Measurements from ENCODE around the gene KRTAP12-4. TPM values are rescaled to one million over a fixed set of nuclear protein-coding genes. Genes with fewer than 3 reads are reported as not detected.

KRTAP12-4 gene
- not detected for total RNA-seq

DNA sequence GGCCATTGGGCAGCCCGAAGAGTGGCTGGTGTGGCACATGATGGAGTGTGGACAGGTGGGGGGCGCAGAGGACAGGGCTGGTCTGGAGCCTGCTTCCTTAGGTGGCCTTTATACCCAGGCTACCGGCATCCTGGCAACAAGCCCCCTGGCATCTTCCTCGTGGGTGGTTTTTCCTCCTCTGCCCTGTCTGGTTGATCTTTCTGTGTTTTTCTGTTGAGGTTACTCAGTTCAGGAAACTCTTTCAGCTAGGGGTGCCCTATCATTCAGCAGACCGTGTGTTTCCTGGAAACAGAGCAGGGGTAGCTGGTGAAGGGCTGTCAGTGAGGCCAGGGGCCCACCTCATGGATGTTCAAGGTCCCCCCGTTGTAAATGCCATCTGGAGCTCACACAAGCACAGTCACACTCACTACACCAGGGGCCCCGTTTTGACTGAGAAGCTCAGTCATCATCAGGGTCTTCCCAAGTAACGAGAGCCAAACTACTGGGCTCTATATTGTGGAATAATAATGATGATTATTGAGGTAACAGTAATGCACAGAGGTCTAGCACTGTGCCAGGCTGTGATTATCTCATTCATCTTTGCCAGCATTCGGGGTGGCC lies at the start of gene KRTAP12-4:
Gene KRTAP12-4 (minus strand): TSS at position 84 of the 600 bp plus-strand sequence. CDS start 45 bp downstream, at position 39.
- Histone ChIP-seq H3K27me3 (ENCODE audit: control insufficient read depth in 3 of 3, insufficient read depth in 3 of 3, low read length in 3 of 3) (peaks cover 8 to 27% (median 25%) of the 10 kb centered on the region in 3 donors), H3K4me1 (ENCODE audit: control insufficient read depth in 3 of 3, insufficient read depth in 3 of 3, low read length in 3 of 3) (no peaks in the 10 kb centered on the region), H3K27ac (ENCODE audit: low read depth, low read length) (no peak within 1 kb of the TSS), H3K36me3 (ENCODE audit: control insufficient read depth in 3 of 3, insufficient read depth in 3 of 3, low read length in 3 of 3) (no peaks in the 10 kb centered on the region), H3K9ac (ENCODE audit: low read depth in 1 of 3, low read length in 3 of 3) (no peak within 1 kb of the TSS), H3K9me3 (ENCODE audit: control insufficient read depth in 3 of 3, low read length in 3 of 3) (no peaks in the 10 kb centered on the region), H3K4me3 (ENCODE audit: low read length in 3 of 3) (no peak within 1 kb of the TSS)

- H3K9me3 ChIP-seq (ENCODE audit: control insufficient read depth in 3 of 3, low read length in 3 of 3) = no peaks in the 10 kb centered on the region
- no peak overlapping the region for H3K27ac ChIP-seq (ENCODE audit: low read depth, low read length)
- H3K27me3 ChIP-seq (ENCODE audit: control insufficient read depth in 3 of 3, insufficient read depth in 3 of 3, low read length in 3 of 3) = peaks cover 78 to 84% (median 84%) of the 10 kb centered on the region in 3 donors
- H3K36me3 ChIP-seq (ENCODE audit: control insufficient read depth in 3 of 3, insufficient read depth in 3 of 3, low read length in 3 of 3) = no peaks in the 10 kb centered on the region
- H3K9ac ChIP-seq (ENCODE audit: low read depth in 1 of 3, low read length in 3 of 3) = no peak overlapping the region
- no peak overlapping the region for H3K4me3 ChIP-seq (ENCODE audit: low read length in 3 of 3)
- H3K4me1 ChIP-seq (ENCODE audit: control insufficient read depth in 3 of 3, insufficient read depth in 3 of 3, low read length in 3 of 3) = no peaks in the 10 kb centered on the region
These were observed 49.5 kb upstream of the KRTAP12-4 start for GRCh38 chr21:44703731-44704635.

GRCh38 chr21:44702973-44703730 lies 48.7 kb upstream of the KRTAP12-4 start:
- Histone ChIP-seq H3K27ac (ENCODE audit: low read depth, low read length) (no peak overlapping the region), H3K27me3 (ENCODE audit: control insufficient read depth in 3 of 3, insufficient read depth in 3 of 3, low read length in 3 of 3) (peaks cover 76 to 81% (median 79%) of the 10 kb centered on the region in 3 donors), H3K9ac (ENCODE audit: low read depth in 1 of 3, low read length in 3 of 3) (no peak overlapping the region), H3K4me3 (ENCODE audit: low read length in 3 of 3) (no peak overlapping the region), H3K4me1 (ENCODE audit: control insufficient read depth in 3 of 3, insufficient read depth in 3 of 3, low read length in 3 of 3) (no peaks in the 10 kb centered on the region), H3K9me3 (ENCODE audit: control insufficient read depth in 3 of 3, low read length in 3 of 3) (no peaks in the 10 kb centered on the region), H3K36me3 (ENCODE audit: control insufficient read depth in 3 of 3, insufficient read depth in 3 of 3, low read length in 3 of 3) (no peaks in the 10 kb centered on the region)

DNA sequence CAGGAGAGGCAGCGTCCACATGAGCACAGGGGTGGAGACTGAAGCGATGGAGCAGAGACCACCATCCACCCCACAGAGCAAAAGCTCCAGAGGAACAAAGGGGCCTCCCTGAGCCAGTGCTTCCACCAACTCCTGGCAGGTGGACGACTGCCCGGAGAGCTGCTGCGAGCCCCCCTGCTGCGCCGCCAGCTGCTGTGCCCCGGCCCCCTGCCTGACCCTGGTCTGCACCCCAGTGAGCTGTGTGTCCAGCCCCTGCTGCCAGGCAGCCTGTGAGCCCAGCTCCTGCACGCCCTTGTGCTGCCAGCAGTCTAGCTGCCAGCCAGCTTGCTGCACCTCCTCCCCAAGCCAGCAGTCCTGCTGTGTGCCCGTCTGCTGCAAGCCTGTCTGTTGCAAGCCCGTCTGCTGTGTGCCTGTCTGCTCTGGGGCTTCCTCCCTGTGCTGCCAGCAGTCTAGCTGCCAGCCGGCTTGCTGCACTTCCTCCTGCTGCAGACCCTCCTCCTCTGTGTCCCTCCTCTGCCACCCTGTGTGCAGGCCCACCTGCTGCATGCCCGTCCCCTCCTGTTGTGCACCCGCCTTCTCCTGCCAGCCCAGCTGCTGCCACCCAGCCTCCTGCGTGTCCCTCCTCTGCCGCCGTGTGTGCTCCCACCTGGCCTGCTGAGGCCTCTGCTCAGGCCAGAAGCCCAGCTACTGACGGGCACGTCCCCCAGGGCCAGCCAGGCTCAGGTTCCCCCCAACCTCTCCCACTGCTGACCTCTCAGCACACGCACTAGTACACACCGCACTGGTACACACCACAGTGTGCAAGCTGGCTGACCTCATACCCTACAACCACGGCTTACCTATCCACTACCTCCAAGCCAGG lies 47.9 kb upstream of the KRTAP12-4 start:
- no peaks in the 10 kb centered on the region for H3K4me1 ChIP-seq (ENCODE audit: control insufficient read depth in 3 of 3, insufficient read depth in 3 of 3, low read length in 3 of 3)
- H3K27me3 ChIP-seq (ENCODE audit: control insufficient read depth in 3 of 3, insufficient read depth in 3 of 3, low read length in 3 of 3) = peaks cover 79 to 82% (median 81%) of the 10 kb centered on the region in 3 donors
- H3K9ac ChIP-seq (ENCODE audit: low read depth in 1 of 3, low read length in 3 of 3) = no peak overlapping the region

GRCh38 chr21:44701541-44701940 lies 47.1 kb upstream of the KRTAP12-4 start:
- H3K9ac ChIP-seq (ENCODE audit: low read depth in 1 of 3, low read length in 3 of 3) = no peak overlapping the region
- no peak overlapping the region for H3K27ac ChIP-seq (ENCODE audit: low read depth, low read length)
- H3K36me3 ChIP-seq (ENCODE audit: control insufficient read depth in 3 of 3, insufficient read depth in 3 of 3, low read length in 3 of 3) = no peaks in the 10 kb centered on the region
- no peaks in the 10 kb centered on the region for H3K4me1 ChIP-seq (ENCODE audit: control insufficient read depth in 3 of 3, insufficient read depth in 3 of 3, low read length in 3 of 3)
- no peaks in the 10 kb centered on the region for H3K9me3 ChIP-seq (ENCODE audit: control insufficient read depth in 3 of 3, low read length in 3 of 3)
- H3K4me3 ChIP-seq (ENCODE audit: low read length in 3 of 3) = no peak overlapping the region
- peaks cover 77 to 82% (median 79%) of the 10 kb centered on the region in 3 donors for H3K27me3 ChIP-seq (ENCODE audit: control insufficient read depth in 3 of 3, insufficient read depth in 3 of 3, low read length in 3 of 3)

More for the DNA sequence above, 47.9 kb upstream of the KRTAP12-4 start:
- Histone ChIP-seq H3K27ac (ENCODE audit: low read depth, low read length) (no peak overlapping the region), H3K4me3 (ENCODE audit: low read length in 3 of 3) (no peak overlapping the region), H3K9me3 (ENCODE audit: control insufficient read depth in 3 of 3, low read length in 3 of 3) (no peaks in the 10 kb centered on the region), H3K36me3 (ENCODE audit: control insufficient read depth in 3 of 3, insufficient read depth in 3 of 3, low read length in 3 of 3) (no peaks in the 10 kb centered on the region)

- no peaks in the 10 kb centered on the region for H3K9me3 ChIP-seq (ENCODE audit: control insufficient read depth in 3 of 3, low read length in 3 of 3)
- H3K9ac ChIP-seq (ENCODE audit: low read depth in 1 of 3, low read length in 3 of 3) = no peak overlapping the region
- H3K4me3 ChIP-seq (ENCODE audit: low read length in 3 of 3) = no peak overlapping the region
- H3K36me3 ChIP-seq (ENCODE audit: control insufficient read depth in 3 of 3, insufficient read depth in 3 of 3, low read length in 3 of 3) = no peaks in the 10 kb centered on the region
- H3K4me1 ChIP-seq (ENCODE audit: control insufficient read depth in 3 of 3, insufficient read depth in 3 of 3, low read length in 3 of 3) = no peaks in the 10 kb centered on the region
- peaks cover 72 to 77% (median 75%) of the 10 kb centered on the region in 3 donors for H3K27me3 ChIP-seq (ENCODE audit: control insufficient read depth in 3 of 3, insufficient read depth in 3 of 3, low read length in 3 of 3)
- H3K27ac ChIP-seq (ENCODE audit: low read depth, low read length) = no peak overlapping the region
These were observed 46.6 kb upstream of the KRTAP12-4 start for GRCh38 chr21:44701023-44701400.

DNA sequence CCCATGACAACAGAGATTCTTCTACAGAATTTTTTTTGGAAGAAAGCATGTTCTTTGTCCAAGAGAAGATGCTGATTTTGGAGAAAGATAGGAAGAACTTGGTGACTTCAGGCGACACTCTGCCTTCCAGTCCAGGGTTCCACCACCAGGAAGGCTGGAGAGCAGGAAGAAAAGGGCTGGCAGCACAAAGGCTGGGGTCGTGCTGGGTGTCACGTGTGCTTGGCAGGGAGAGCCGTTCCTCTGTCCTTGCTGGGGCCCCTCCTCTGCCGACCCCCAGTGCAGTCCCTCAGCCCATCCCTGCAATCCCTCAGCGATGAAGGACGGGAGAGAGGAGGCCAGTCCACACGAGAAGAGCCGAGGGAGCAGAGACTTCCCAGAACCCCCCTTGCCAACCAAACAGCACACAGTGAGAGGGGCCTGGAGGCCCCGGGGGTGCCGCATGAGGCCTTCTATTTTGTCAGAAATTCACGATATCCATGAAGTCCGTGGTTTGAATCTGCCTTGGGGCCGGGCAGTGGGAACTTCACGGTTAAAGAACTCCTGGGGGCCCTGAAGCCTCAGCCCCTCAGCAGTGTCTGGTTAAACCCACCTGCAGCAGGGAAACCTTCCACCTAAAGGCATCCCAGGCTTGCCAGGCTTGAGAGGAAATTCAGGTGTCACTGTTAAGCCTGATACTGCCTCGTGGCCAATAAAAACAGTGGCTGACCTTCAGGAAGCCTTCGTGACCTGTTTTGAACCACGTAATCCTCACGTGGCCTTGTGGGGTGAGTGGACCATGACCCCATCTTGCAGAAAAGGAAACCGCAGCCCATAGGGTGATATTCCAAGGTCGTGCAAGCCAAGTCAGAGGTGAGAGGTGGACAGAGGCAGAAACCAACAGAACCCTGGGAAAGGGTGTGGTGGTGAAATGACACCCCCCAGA lies 45.9 kb upstream of the KRTAP12-4 start:
- Histone ChIP-seq H3K36me3 (ENCODE audit: control insufficient read depth in 3 of 3, insufficient read depth in 3 of 3, low read length in 3 of 3) (no peaks in the 10 kb centered on the region), H3K27me3 (ENCODE audit: control insufficient read depth in 3 of 3, insufficient read depth in 3 of 3, low read length in 3 of 3) (peaks cover 70 to 76% (median 72%) of the 10 kb centered on the region in 3 donors), H3K27ac (ENCODE audit: low read depth, low read length) (no peak overlapping the region), H3K4me3 (ENCODE audit: low read length in 3 of 3) (no peak overlapping the region), H3K4me1 (ENCODE audit: control insufficient read depth in 3 of 3, insufficient read depth in 3 of 3, low read length in 3 of 3) (no peaks in the 10 kb centered on the region), H3K9ac (ENCODE audit: low read depth in 1 of 3, low read length in 3 of 3) (no peak overlapping the region), H3K9me3 (ENCODE audit: control insufficient read depth in 3 of 3, low read length in 3 of 3) (no peaks in the 10 kb centered on the region)

DNA sequence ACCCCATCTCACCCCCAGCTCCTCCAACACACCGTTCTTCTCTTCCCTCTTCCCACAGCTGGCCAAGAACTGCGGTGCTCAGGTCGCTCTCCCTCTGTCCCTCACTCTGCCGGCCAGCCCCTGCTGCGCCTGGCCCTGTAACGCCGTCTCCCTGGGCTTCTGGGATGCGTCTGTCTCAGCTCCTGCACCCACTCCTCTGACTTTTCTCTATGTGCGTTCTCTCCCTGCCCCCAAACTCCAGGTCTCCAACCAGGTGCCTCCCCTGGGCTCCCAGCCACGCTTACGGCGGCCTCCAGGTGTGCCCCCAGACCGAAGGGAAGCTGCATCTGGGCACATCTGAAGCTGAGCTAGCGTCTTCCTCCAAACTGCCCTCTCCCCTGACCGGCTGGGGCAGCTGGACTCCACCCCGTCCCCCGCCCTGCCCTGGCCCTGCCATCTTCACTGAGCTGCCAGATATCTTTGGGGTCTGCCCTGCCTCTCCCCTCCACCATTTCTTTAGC lies 45.1 kb upstream of the KRTAP12-4 start:
- H3K9me3 ChIP-seq (ENCODE audit: control insufficient read depth in 3 of 3, low read length in 3 of 3) = peaks cover 0 to 3% (median 0%) of the 10 kb centered on the region in 3 donors
- H3K4me3 ChIP-seq (ENCODE audit: low read length in 3 of 3) = no peak overlapping the region
- no peak overlapping the region for H3K9ac ChIP-seq (ENCODE audit: low read depth in 1 of 3, low read length in 3 of 3)
- H3K36me3 ChIP-seq (ENCODE audit: control insufficient read depth in 3 of 3, insufficient read depth in 3 of 3, low read length in 3 of 3) = no peaks in the 10 kb centered on the region
- peaks cover 66 to 74% (median 72%) of the 10 kb centered on the region in 3 donors for H3K27me3 ChIP-seq (ENCODE audit: control insufficient read depth in 3 of 3, insufficient read depth in 3 of 3, low read length in 3 of 3)
- H3K27ac ChIP-seq (ENCODE audit: low read depth, low read length) = no peak overlapping the region
- no peaks in the 10 kb centered on the region for H3K4me1 ChIP-seq (ENCODE audit: control insufficient read depth in 3 of 3, insufficient read depth in 3 of 3, low read length in 3 of 3)
